Lower leg skin (tissue), 3 donors: Measurements from ENCODE around the gene LAMP2.

Experiments
- POLR2A ChIP-seq, 2 donors: fragments of 450-650 bp; IDR thresholded peaks; one replicate each; pipeline ENCODE4 v1.6.1; 2016 to 2017; ENCODE audit warnings: antibody characterized with exemption in 2 of 2, mild to moderate bottlenecking in 1 of 2, moderate library complexity in 1 of 2
- TF ChIP-seq, protein P1 (sequence below), 3 donors: fragments of 450-650 bp; IDR thresholded peaks; one replicate each; pipeline ENCODE4 v1.5.1; 2016; ENCODE audit warnings: antibody characterized with exemption in 3 of 3, mild to moderate bottlenecking in 3 of 3, moderate library complexity in 2 of 3

DNA sequence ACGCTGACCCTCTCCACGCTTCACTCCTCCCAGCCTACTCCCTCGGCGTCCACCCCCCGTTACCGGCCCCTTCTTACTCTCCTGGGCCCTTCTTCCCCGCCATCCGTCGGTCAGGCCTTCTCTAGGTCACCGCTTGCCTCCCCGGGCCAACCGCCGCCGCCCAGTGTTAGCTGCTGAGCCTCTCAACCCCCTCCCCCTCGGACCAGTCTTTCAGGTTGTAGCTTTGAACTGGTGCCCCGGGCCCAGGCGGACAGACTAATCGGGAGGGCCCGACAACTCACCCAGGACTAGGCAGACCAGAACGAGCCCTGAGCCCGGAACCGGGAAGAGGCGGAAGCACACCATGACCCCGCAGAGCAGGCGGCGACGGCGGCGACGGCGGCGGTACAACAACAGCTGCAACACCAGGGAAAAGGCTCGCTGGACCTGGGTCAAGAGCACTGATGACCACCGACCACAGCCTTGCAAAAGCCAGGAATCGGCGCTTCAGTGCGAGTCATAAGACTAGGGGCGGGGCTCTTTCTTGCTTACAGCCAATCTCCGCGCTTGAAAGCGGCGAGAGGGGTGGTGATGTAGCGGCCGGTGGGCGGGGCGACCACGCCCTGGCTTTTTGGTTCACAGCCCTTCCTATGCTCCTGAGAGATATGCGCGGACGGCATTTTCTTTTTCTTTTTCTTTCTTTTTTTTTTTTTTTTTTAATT is at the start of gene LAMP2:
- peak in 1 of 2 donors; percentile 14 for TF ChIP-seq POLR2A (IDR thresholded peaks at IDR 0.05)
- TF ChIP-seq, protein P1, sequence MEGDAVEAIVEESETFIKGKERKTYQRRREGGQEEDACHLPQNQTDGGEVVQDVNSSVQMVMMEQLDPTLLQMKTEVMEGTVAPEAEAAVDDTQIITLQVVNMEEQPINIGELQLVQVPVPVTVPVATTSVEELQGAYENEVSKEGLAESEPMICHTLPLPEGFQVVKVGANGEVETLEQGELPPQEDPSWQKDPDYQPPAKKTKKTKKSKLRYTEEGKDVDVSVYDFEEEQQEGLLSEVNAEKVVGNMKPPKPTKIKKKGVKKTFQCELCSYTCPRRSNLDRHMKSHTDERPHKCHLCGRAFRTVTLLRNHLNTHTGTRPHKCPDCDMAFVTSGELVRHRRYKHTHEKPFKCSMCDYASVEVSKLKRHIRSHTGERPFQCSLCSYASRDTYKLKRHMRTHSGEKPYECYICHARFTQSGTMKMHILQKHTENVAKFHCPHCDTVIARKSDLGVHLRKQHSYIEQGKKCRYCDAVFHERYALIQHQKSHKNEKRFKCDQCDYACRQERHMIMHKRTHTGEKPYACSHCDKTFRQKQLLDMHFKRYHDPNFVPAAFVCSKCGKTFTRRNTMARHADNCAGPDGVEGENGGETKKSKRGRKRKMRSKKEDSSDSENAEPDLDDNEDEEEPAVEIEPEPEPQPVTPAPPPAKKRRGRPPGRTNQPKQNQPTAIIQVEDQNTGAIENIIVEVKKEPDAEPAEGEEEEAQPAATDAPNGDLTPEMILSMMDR (IDR thresholded peaks at IDR 0.05) = no peak
